Lower leg skin (tissue), 4 donors: ENCODE results near the gene ACAD9. TPM values are rescaled to one million over a fixed set of nuclear protein-coding genes. Genes with fewer than 3 reads are reported as not detected.

Experiments used
- DNase-seq, 2 donors: peaks; one replicate each; pipeline ENCODE4 v3.0.0-alpha.2; 2019; ENCODE audit warnings: low spot score in 2 of 2
- H3K4me3 ChIP-seq: fragments of 200-600 bp; sonication (generic); 2 replicates; pipeline ENCODE4 v1.5.1; 2017; ENCODE audit warnings: mild to moderate bottlenecking, low read depth; ENCODE audit not compliant: poor library complexity, severe bottlenecking
- CTCF ChIP-seq, 3 donors: fragments of 450-650 bp; IDR thresholded peaks; one replicate each; pipeline ENCODE4 v1.5.1; 2016; ENCODE audit warnings: antibody characterized with exemption in 3 of 3, mild to moderate bottlenecking in 3 of 3, moderate library complexity in 2 of 3
- POLR2A ChIP-seq, 2 donors: fragments of 450-650 bp; IDR thresholded peaks; one replicate each; pipeline ENCODE4 v1.6.1; 2016 to 2017; ENCODE audit warnings: antibody characterized with exemption in 2 of 2, mild to moderate bottlenecking in 1 of 2, moderate library complexity in 1 of 2
- WGBS, 2 donors: methylation state at CpG; one replicate each; pipeline ENCODE4 v1.1.5; 2018; 5-methylcytosine and 5-hydroxymethylcytosine counted together
- intact Hi-C: fragments of 100-400 bp; cut with DNase I; formaldehyde crosslinking; loops from one replicate; pipeline ENCODE4 v1.15.0; 2023; ENCODE audit warnings: low total_unique reads
- total RNA-seq, 4 donors: library from RNA; depleted of rRNA; stranded (reverse); fragments of >200 nt; gene quantifications; one replicate each; pipeline ENCODE4 v1.1.0, GENCODE V29; 2016

ACAD9 gene
- total RNA-seq, 4 donors from 2014 or later = 101 to 180 (median 130) TPM

- no peak overlapping the region for H3K4me3 ChIP-seq
- peak in 1 of 2 donors; percentile 68 for DNase-seq
- intact Hi-C loops = no loop called here
- no peak for TF ChIP-seq CTCF (IDR thresholded peaks at IDR 0.05)
- no peak for TF ChIP-seq POLR2A (IDR thresholded peaks at IDR 0.05)
- 97 to 100% methylated on average over 6 of the region's 6 CpGs for WGBS, 2 donors
These were observed 29.5 kb downstream of the ACAD9 start for GRCh38 chr3:128908951-128909350.

GRCh38 chr3:128910006-128910405 lies 30.6 kb downstream of the ACAD9 start:
- peak in 1 of 2 donors; percentile 79 for DNase-seq
- H3K4me3 ChIP-seq = no peak overlapping the region
- WGBS, 2 donors = 77 to 82% methylated on average over 3 to 13 of the region's 13 CpGs
- TF ChIP-seq POLR2A (IDR thresholded peaks at IDR 0.05) (no peak), CTCF (IDR thresholded peaks at IDR 0.05) (no peak)
- intact Hi-C loops = no loop called here

GRCh38 chr3:128911911-128912310 lies 32.5 kb downstream of the ACAD9 start:
- intact Hi-C loops = no loop called here
- peak in 1 of 2 donors; percentile 76 for DNase-seq
- WGBS, 2 donors = 90 to 96% methylated on average over 7 of the region's 7 CpGs
- TF ChIP-seq POLR2A (IDR thresholded peaks at IDR 0.05) = no peak
- no peak for TF ChIP-seq CTCF (IDR thresholded peaks at IDR 0.05)
- no peak overlapping the region for H3K4me3 ChIP-seq

DNA sequence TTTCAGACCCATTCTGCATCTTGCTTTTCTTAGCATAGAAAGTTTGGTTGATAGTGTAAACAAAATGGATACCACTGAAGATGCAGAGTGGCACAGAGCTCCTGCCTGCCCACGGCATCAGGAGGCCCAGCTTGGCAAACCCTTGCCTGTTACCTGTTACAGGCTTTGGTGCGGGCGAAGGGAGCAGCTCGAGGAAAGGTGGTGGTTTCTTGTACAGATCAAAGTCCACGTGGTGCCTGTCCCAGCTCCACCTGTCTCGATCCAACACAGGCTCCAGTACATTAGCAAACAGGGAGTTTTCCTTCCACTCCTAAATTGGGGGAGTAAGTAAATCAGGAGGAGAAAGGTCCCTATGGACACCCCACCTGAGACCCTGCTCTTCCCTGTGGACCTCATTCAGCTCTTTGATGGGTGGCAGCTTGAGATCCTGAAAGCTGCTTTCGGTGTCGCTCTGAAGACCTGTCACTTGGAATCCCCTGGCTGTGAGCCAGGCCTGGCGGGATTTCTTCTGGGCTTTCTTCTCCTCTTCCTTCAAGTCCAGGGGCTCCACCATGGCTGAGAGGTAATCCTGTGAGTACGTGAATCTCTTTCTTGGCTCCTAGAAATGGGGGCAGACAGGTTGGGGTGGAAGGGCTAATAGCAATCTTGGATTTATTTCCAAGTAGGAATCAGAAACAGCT lies 35.7 kb downstream of the ACAD9 start:
- intact Hi-C loops = no loop called here
- TF ChIP-seq CTCF (IDR thresholded peaks at IDR 0.05) = no peak
- no peak for TF ChIP-seq POLR2A (IDR thresholded peaks at IDR 0.05)
- peak in 1 of 2 donors; percentile 84 for DNase-seq
- 92 to 95% methylated on average over 10 of the region's 10 CpGs for WGBS, 2 donors
- no peak overlapping the region for H3K4me3 ChIP-seq

GRCh38 chr3:128917291-128917690 lies 37.9 kb downstream of the ACAD9 start:
- 55% methylated on average over 2 of the region's 2 CpGs for WGBS, 2 donors

More at GRCh38 chr3:128917291-128917690, 37.9 kb downstream of the ACAD9 start:
- no peak for TF ChIP-seq POLR2A (IDR thresholded peaks at IDR 0.05)
- no peak for TF ChIP-seq CTCF (IDR thresholded peaks at IDR 0.05)
- intact Hi-C loops = no loop called here
- no peak overlapping the region for H3K4me3 ChIP-seq
- DNase-seq = no peak
